Measurements from ENCODE around the gene STRN4.

The STRN4 gene

DNA sequence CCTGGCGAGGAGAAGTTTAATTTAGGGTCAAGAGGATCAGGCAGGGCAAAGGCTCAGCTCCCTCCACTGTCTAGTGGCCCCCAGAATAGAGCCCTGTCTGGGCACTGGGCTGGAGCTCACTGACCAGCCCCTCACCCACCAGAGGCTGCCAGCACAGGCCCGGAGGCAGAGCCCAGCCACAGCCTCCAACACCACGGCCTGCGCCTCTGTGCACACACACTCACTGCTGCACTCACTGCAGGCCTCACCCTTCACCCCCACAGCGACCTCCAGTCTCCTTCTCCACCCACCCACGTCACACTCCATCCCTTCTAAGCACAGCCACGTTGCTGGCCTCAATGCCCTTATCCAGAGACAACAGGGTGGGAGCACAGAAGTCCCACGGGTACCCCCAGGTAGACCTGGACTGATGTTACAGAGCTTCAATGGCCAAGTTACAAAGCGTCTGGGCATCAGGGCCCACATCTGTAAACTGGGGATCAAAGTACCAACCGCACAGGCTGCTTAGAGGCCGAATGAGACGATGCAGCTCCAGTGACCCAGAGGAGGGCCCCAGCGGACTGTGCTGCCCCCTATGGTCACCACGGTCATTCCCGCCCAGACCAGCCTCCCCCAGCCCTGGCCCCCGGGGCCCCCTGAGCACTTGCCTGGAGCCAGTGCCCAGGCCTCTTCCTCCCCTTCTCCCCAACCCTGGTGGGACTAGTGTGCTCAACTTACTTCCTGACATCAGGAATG, 24.8 kb downstream of the STRN4 start:
- TF ChIP-seq SNAI2 (CRISPR knock-in tag; IDR thresholded peaks at IDR 0.05) = no peak
- TF ChIP-seq RARB (CRISPR knock-in tag; IDR thresholded peaks at IDR 0.05) = no peak
- no peak for TF ChIP-seq BACH2 (CRISPR knock-in tag; IDR thresholded peaks at IDR 0.05; ENCODE audit: borderline replicate concordance)
- TF ChIP-seq ZFP3 (CRISPR knock-in tag; IDR thresholded peaks at IDR 0.05) = no peak
- no peak for TF ChIP-seq ZNF8 (CRISPR knock-in tag; IDR thresholded peaks at IDR 0.05)
- TF ChIP-seq TOX (CRISPR knock-in tag; IDR thresholded peaks at IDR 0.05; ENCODE audit: borderline replicate concordance) = no peak
- TF ChIP-seq ISL1 (CRISPR knock-in tag; IDR thresholded peaks at IDR 0.05) = no peak
- TF ChIP-seq TCF4 (CRISPR knock-in tag; IDR thresholded peaks at IDR 0.05; ENCODE audit: borderline replicate concordance) = no peak
- no peak for TF ChIP-seq GLIS3 (CRISPR knock-in tag; IDR thresholded peaks at IDR 0.05)
- TF ChIP-seq CSDC2 (CRISPR knock-in tag; IDR thresholded peaks at IDR 0.05) = no peak
- TF ChIP-seq PPARA (CRISPR knock-in tag; IDR thresholded peaks at IDR 0.05; ENCODE audit: borderline replicate concordance) = no peak
- TF ChIP-seq, protein P1, sequence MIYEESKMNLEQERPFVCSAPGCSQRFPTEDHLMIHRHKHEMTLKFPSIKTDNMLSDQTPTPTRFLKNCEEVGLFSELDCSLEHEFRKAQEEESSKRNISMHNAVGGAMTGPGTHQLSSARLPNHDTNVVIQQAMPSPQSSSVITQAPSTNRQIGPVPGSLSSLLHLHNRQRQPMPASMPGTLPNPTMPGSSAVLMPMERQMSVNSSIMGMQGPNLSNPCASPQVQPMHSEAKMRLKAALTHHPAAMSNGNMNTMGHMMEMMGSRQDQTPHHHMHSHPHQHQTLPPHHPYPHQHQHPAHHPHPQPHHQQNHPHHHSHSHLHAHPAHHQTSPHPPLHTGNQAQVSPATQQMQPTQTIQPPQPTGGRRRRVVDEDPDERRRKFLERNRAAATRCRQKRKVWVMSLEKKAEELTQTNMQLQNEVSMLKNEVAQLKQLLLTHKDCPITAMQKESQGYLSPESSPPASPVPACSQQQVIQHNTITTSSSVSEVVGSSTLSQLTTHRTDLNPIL (CRISPR knock-in tag; IDR thresholded peaks at IDR 0.05; ENCODE audit: low read depth) = no peak
- ATAC-seq = no peak

DNA sequence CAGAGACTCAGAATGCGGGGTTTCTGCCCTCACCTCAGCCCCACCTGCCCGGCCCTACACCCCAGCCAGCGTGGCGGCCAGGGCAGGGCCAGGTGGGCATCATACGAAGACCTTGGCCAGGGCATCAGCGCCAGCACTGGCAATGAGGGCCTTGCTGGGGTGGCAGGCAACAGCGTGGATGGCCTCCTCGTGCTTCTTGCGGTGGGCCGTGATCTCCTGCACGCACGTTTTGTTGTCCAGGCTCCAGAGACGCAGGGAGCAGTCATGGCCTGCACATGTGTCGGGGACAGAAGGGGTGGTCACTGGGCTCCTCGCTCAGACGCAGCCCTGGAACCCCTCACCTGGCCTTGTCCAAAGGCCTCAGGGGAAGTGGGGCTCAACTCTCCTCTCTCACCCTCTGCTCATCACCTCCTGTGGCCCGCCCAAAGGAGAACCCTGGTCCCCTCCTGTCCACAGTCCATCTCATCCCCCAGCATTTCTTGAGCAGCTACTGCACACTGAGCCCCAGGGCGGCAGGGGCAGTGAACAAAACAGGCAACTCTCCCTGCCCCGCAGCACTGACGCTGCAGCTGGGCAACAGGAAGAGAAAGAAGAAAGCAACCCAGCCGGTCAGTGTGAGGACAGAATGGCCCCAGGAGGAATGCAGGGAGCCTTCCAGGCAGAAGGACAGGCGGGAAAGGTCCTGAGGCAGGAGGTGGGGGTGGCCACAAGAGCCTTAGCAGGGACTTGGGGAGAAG, 25.6 kb downstream of the STRN4 start:
- ATAC-seq = no peak
- TF ChIP-seq PPARA (CRISPR knock-in tag; IDR thresholded peaks at IDR 0.05; ENCODE audit: borderline replicate concordance) = no peak

DNA sequence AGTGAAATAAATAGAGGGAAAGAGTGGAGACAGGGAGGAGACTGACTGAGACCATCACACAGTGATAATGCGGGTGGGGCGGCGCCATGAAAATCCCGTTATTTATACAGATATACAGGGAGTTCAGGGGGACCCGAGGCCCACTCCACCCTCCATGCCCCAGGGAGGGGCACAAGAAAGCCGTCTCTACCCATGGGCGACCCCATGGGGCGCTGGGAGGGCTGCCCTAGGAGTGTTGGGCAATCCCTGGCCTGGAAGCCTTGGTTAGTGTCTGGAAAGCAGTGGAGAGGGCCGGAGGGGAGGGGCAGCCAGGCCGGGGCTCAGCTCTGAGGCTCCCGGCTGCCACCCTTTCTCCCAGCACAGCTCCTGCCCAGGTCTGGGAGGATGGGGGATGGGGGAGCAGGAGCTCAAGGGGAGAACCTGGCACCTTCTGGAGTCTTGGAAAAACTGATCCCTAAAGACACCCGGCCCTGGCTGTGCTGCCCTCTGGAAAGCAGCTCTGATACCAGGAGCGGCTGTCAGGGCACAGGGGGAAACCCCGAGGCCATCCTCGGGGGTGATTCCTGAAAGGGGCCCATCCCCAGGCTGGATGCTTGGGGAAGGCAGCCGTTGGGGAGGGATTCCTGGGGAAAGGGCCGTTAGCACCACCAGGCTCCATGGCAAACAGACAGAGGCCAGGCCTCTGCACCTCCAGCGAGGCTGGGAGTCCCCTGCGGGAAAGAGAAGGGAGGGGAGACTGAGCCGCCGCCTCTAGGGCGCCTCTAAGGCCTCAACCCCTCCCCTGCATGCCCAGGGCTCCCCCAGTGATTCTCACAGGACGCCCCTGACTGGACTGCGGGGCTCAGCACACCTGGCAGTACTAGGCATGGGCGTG, 26.4 kb downstream of the STRN4 start:
- TF ChIP-seq GLIS3 (CRISPR knock-in tag; IDR thresholded peaks at IDR 0.05) (no peak), ARNTL (CRISPR knock-in tag; IDR thresholded peaks at IDR 0.05; ENCODE audit: borderline replicate concordance, low read depth) (no peak), PPARA (CRISPR knock-in tag; IDR thresholded peaks at IDR 0.05; ENCODE audit: borderline replicate concordance) (no peak), BACH2 (CRISPR knock-in tag; IDR thresholded peaks at IDR 0.05; ENCODE audit: borderline replicate concordance) (no peak)
- TF ChIP-seq, protein P2, sequence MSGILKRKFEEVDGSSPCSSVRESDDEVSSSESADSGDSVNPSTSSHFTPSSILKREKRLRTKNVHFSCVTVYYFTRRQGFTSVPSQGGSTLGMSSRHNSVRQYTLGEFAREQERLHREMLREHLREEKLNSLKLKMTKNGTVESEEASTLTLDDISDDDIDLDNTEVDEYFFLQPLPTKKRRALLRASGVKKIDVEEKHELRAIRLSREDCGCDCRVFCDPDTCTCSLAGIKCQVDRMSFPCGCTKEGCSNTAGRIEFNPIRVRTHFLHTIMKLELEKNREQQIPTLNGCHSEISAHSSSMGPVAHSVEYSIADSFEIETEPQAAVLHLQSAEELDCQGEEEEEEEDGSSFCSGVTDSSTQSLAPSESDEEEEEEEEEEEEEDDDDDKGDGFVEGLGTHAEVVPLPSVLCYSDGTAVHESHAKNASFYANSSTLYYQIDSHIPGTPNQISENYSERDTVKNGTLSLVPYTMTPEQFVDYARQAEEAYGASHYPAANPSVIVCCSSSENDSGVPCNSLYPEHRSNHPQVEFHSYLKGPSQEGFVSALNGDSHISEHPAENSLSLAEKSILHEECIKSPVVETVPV (CRISPR knock-in tag; IDR thresholded peaks at IDR 0.05) = no peak
- ATAC-seq = no peak

- no peak for TF ChIP-seq RARB (CRISPR knock-in tag; IDR thresholded peaks at IDR 0.05)
- no peak for TF ChIP-seq ZFP3 (CRISPR knock-in tag; IDR thresholded peaks at IDR 0.05)
- TF ChIP-seq, protein P1 (CRISPR knock-in tag; IDR thresholded peaks at IDR 0.05; ENCODE audit: low read depth) = no peak
- no peak for TF ChIP-seq OSR1 (CRISPR knock-in tag; IDR thresholded peaks at IDR 0.05)
- ATAC-seq = no peak
Observed at GRCh38 chr19:46718934-46719622, 27.2 kb downstream of the STRN4 start.

DNA sequence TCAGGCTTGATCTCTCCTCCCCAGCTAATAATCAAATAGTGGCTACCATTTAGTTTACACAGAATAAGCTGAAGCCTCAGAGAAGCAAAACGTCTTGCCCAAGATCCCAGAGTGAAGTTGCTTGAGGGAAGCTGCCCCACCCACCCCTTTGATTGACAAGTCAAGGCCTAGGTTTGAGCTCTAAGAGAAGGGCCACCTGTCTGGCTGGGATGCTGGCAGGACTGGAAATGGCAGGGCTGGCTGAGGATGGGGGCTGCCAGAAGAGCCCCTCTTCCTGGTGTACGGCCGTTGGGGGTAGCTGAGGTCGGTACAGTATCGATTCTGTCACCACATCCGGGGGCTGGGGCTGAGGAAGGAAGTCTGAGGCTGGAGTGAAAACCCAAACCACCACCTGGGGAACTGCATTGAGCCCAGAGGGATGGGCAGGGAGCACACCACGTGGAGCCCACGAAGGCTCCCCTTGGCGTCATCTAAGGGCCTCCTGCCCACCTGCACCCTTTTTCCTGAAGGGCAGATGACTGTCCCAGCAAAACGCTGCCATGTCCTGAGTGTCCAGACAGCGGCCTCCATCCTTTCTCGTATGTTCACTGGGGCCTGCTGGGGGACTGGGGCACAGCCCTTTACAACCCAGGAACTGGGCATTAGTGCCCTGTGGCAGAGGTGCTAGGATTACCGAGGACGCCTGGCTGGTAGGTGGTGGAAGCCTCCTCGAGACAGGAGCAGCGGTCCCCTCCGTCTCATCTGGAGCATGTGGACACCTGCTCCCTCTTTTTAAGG, 27.9 kb downstream of the STRN4 start:
- TF ChIP-seq BACH2 (CRISPR knock-in tag; IDR thresholded peaks at IDR 0.05; ENCODE audit: borderline replicate concordance) = no peak
- no peak for TF ChIP-seq ARNTL (CRISPR knock-in tag; IDR thresholded peaks at IDR 0.05; ENCODE audit: borderline replicate concordance, low read depth)
- TF ChIP-seq, protein P3, sequence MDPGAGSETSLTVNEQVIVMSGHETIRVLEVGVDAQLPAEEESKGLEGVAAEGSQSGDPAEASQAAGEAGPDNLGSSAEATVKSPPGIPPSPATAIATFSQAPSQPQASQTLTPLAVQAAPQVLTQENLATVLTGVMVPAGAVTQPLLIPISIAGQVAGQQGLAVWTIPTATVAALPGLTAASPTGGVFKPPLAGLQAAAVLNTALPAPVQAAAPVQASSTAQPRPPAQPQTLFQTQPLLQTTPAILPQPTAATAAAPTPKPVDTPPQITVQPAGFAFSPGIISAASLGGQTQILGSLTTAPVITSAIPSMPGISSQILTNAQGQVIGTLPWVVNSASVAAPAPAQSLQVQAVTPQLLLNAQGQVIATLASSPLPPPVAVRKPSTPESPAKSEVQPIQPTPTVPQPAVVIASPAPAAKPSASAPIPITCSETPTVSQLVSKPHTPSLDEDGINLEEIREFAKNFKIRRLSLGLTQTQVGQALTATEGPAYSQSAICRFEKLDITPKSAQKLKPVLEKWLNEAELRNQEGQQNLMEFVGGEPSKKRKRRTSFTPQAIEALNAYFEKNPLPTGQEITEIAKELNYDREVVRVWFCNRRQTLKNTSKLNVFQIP (CRISPR knock-in tag; IDR thresholded peaks at IDR 0.05; ENCODE audit: borderline replicate concordance, low read depth) = no peak
- TF ChIP-seq GLIS3 (CRISPR knock-in tag; IDR thresholded peaks at IDR 0.05) = no peak
- TF ChIP-seq OSR1 (CRISPR knock-in tag; IDR thresholded peaks at IDR 0.05) = no peak
- no peak for TF ChIP-seq RARB (CRISPR knock-in tag; IDR thresholded peaks at IDR 0.05)
- no peak for TF ChIP-seq PATZ1 (CRISPR knock-in tag; IDR thresholded peaks at IDR 0.05; ENCODE audit: borderline replicate concordance)
- no peak for TF ChIP-seq CSDC2 (CRISPR knock-in tag; IDR thresholded peaks at IDR 0.05)
- no peak for TF ChIP-seq PPARA (CRISPR knock-in tag; IDR thresholded peaks at IDR 0.05; ENCODE audit: borderline replicate concordance)
- no peak for ATAC-seq

Measured in SK-N-SH treated with all-trans-retinoic acid at 6 μM for 48 hours (cell line).